Stimulated activated CD8-positive, alpha-beta memory T cell treated with anti-CD3 and anti-CD28 coated beads, Interleukin-2, amount 100 ng/mL, for 48 hours (primary cell): ENCODE measurements around the gene ABHD8.

Experiments used
- DNase-seq, 2 donors: peaks; one replicate each; pipeline ENCODE4 v3.0.0-alpha.2; 2020; ENCODE audit warnings: low read depth in 2 of 2

Gene ABHD8, protein sequence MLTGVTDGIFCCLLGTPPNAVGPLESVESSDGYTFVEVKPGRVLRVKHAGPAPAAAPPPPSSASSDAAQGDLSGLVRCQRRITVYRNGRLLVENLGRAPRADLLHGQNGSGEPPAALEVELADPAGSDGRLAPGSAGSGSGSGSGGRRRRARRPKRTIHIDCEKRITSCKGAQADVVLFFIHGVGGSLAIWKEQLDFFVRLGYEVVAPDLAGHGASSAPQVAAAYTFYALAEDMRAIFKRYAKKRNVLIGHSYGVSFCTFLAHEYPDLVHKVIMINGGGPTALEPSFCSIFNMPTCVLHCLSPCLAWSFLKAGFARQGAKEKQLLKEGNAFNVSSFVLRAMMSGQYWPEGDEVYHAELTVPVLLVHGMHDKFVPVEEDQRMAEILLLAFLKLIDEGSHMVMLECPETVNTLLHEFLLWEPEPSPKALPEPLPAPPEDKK

DNA sequence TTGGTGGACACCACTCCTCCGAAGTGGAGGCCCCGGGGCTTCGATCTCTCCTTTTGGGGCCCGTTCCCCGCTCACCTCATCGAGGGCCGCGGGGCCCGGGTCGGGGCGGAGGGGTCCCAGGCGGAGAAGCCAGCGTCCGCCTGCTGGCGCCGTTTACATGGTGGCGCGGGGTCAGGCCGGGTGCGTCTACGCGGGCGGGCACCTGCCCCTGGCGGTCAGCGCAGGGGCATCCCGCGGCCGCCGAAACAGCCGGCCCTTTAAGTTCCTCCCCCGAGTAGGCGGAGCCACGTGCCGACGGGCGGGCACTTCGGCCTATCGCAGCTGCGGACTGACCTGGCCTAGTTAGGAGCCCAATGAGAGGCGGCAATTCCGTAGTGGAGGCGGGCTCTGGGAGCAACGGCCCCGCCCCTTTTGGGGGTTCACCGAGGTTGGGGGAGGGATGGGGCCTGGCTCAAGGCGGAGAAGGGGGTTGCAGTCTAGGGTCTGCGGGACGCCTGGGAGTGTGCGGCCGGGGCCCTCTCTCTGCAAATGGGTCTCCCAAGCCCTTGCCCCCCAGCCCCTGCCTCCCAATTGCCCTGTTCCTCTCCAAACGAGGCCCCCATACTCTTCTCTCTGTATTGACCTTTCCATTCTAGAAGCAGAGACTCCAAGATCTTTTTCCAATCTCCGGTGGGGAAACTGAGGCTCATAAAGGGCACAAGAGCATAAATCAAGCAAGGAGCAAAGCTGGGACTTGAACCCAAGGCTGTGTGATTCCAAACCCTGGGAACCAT, at the start of gene ABHD8:
ABHD8 (minus strand) TSS at position 259 of the 773 bp plus-strand sequence. CDS start 1,809 bp downstream, outside the sequence.
- peak; percentile 89 to 93 for DNase-seq

GRCh38 chr19:17352608-17353280, 49.5 kb upstream of the ABHD8 start:
- no peak for DNase-seq

DNA sequence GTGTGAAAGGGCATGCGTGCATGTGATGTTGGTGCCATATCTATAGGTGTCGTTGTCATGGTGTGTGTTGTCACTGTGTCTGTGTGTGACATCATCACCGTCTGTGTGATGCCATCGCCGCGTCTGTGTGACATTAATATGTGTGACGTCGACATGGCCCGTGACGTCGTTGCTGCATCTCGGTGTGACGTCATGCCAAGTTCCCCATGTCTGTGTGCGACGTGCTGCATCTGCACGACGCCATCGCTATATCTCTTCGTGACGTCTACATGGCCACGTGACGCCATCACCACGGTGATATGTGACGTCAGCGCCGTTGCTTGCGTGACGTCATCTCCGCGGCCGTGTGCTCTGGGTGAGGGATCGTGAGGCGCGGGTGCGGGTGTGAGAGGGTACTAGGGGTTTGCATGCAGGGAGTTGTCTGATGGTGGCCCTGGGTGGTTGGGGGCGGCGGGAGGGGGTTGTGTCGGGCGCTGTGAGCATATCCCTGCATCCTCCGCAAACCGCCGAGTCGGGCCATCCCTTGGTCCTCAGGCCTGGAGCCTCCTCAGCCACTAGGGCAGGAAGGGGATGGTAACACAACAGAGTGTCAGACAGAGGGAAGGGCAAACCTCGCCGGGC, 48.7 kb upstream of the ABHD8 start:
- no peak for DNase-seq

DNA sequence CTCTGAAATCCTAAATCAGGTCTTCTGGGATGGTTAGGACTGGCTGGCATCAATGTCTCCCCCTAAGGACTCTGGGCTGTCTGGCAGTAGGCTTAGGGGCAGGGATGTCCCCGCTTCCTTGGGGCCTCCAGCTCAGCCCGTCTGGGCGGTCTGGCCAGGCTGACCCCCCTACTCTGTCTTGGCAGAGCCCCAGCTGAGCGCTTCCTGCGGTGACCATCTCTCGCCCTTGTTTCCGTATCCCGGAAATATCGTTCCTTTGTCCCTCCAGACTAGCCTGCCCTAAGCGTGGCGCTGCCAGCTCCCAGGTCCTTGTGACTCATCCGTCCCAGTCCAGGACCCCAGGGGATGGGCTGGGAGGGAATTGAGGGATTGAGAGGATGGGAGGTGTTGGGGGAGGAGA, 45.5 kb upstream of the ABHD8 start:
- DNase-seq: no peak

DNA sequence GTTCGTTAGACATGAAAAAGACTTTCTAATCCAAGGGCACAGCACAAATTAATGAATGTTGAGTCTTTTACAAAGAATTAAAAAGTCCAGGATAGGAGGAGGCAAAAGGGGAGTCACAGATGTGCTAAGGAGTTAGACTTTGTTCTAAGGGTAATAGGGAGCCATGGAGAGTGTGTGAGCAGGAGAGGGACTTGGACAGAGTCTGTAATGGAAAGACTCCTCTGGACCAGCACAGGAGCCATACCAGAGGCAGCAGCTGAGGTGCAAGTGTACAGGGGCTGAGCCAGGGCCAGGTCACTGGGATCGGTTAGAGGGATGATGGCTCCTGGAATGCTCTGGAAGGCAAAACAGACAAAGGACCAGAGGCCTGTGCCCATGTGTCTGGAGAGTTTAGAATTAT, 44.7 kb upstream of the ABHD8 start:
- no peak for DNase-seq

GRCh38 chr19:17347361-17347760, 44.1 kb upstream of the ABHD8 start:
- no peak for DNase-seq

GRCh38 chr19:17346109-17346671, 43.0 kb upstream of the ABHD8 start:
- peak; percentile 64 to 73 for DNase-seq

DNA sequence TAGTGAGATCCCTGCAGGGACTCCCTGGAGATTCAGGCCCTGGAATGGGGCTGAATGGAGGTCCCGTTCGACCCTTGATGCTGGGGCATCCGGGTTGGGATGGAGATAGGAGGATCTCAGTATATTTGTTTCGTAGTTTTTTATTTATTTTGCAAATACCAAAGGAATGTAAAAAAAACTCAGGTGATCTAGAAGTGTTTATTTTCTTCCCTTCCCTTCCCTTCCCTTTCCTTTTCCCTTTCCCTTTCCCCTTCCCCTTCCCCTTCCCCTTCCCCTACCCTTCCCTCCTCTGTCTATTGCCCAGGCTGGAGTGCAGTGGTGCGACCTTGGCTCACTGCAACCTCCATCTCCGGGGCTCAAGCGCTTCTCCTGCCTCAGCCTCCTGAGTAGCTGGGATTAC, 38.6 kb upstream of the ABHD8 start:
- no peak for DNase-seq

GRCh38 chr19:17341386-17341785, 38.2 kb upstream of the ABHD8 start:
- DNase-seq: no peak

DNA sequence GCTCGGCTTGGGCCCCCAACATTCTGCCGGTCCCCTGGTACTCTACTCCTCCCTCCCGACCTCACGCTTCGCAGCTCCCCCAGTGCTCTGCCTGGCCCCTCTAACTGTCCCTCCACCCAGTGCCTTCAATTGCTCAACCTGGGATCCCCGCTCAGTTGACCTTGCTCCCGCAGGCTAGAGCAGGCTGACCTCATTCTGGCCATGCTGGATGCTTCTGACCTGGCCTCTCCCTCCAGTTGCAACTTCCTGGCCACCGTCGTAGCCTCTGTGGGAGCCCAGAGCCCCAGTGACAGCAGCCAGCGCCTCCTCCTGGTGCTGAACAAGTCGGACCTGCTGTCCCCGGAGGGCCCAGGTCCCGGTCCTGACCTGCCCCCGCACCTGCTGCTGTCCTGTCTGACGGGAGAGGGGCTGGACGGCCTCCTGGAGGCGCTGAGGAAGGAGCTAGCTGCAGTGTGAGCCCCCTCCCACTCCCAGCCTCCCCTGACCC, 37.7 kb upstream of the ABHD8 start:
- no peak for DNase-seq

DNA sequence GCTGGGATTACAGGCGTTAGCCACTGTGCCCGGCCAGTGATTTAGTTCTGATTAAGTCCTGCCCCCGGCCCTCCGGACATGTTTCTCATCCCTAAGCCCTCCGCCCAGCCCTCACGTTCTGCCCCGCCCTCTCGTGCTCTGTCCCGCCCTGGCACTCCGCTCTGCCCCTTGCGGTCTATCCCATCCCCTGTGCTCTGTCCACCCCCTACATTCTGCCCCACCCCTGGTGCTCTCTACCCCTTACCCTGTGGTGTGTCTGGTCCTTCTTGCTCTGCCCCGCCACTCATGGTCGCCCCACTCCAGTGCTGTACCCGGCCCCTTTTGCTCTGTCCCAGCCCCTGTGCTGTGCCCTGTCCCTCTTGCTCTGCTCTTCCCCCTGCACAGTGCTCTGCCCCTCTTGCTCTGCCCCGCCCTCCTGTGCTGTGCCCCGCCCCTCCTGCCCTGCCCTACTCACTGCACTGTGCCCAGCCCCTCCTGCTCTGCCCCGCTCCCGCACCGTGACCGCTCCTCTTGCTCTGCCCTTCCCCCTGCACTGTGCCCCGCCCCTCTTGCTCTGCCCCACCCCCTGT, 37.2 kb upstream of the ABHD8 start:
- no peak for DNase-seq

DNA sequence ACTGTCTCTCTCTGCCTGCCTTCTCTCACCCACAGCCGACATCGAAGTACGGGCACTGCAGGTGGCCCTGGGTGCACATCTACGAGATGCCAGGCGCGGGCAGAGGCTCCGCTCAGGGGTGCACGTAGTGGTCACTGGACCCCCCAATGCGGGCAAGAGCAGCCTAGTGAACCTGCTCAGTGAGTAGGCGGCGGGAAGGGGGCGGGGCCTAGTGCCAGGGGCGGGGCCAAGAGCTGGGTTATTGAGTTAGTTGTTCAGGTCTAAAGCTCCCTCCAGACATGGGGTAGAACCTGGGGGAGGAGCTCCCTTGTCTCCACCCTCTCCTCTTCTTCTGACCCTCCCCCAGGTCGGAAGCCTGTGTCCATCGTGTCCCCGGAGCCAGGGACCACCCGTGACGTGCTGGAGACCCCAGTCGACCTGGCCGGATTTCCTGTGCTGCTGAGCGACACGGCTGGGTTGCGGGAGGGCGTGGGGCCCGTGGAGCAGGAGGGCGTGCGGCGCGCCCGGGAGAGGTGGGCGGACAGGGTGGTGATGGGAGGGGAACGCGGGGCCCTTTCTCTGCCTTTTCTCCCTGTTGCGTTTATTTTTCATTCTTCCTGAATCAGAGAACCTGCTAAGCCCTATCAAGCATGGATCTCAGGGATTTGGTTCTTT, 36.0 kb upstream of the ABHD8 start:
- peak in 1 of 2 donors; percentile 64 for DNase-seq

DNA sequence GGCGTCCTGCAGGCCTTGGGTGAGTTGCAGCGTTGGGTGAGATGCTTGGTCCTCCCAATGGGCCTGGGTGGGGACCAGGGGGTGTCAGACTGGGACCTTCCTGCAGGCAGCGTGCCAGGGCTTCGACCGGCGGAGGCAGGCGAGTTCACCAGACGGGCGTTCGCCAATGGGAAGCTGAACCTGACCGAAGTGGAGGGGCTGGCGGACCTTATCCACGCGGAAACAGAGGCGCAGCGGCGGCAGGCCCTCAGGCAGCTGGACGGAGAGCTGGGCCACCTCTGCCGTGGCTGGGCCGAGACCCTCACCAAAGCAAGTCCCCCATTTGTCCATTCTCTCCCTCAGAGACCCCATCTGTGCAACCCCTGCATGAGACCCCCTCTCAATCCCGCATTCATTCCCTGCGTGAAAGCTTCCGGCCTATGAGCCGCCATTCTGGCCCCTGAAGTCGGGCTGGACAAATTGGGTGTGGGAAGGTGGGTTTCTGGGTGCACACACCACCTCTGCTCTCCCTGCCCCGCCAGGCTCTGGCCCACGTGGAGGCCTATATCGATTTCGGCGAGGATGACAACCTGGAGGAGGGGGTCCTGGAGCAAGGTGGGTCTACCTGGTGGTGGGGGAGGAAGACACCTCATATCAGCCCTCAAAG, 35.3 kb upstream of the ABHD8 start:
- DNase-seq: no peak

GRCh38 chr19:17337675-17338432, 34.6 kb upstream of the ABHD8 start:
- DNase-seq: peak in 1 of 2 donors; percentile 45

DNA sequence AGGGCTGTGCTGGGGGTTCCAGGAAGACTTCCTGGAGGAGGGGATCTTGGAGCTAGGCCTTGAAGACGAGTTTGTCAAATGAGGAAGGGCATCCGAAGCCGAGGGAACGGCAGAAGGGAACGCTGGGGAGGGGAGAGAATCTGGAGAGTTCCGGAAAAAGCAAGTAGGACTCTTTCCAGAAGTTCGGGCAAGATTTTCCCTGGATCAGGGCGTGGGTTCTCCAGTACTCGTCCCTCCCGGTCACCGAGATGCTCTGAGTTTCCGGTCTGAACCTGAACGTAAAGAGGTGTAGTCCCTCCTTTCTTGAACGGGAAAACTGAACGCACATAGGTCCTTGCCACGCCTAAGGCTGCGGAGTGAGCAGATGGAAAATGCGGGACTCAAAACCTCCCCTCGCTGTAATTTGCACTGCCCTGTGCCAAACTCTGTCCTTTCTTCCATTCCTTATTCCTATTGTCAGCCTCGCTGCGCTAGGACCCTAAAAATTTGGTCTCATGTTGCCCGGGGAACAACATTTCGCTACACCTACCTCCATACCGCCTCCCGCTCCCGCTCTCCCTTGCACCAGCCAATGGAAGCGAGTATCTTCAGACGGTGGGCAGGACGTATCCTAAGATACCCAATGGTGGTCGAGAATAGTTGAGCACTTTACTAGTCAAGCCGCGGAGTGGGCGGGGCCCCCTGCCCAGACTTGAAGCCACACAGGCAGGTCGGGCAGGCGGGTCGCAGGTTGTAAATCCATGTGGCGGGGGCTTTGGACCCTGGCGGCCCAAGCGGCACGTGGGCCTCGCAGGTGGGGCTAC, 33.8 kb upstream of the ABHD8 start, which contains the start of gene GTPBP3:
GTPBP3 (plus strand) TSS at position 682 of the 803 bp plus-strand sequence; CDS start at position 741, 59 bp downstream.
- peak; percentile 94 to 96 for DNase-seq

GRCh38 chr19:17335575-17335974, 32.4 kb upstream of the ABHD8 start:
- DNase-seq: no peak

- DNase-seq: peak; percentile 90 to 94
Observed at GRCh38 chr19:17334414-17335409, 31.5 kb upstream of the ABHD8 start, which contains the start of gene ANO8. Gene ANO8, minus strand, starts transcription at chr19:17334855. Its CDS starts 185 bp downstream, at chr19:17334670.
